ENCODE data around the gene CAPN11.

Gene CAPN11

DNA sequence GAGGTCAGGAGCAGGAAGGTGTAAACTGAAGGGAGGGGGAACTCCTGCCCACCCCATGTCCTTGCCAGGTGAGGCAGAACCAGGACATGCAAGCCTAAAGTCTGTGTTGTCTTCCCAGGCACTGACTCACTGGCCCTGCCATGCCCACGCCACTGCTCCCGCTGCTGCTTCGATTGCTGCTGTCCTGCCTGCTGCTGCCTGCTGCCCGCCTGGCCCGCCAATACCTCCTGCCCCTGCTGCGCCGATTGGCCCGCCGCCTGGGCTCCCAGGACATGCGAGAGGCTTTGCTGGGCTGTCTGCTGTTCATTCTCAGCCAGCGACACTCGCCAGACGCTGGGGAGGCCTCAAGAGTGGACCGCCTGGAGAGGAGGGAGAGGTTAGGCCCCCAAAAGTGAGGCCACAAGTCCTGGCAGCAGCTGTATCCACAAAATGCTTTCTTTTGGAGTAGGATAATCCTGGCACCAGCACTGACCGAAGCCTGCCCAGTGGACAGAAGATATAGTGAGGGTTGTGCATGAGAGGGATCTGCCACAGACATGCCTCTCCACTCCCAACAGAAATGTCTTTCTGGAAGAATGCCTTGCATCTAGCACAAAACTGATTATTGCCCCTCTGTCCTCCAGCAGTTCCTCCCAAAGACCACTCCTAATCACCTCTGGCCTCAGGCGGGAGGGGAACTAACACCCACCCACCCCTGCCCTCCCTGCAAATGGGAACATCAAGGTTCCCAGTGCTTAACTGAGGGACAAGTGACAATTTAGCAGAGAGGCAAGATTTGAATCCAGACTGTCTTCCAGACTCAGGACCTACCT lies 58.9 kb downstream of the CAPN11 start:
- no peak for FAIRE-seq

DNA sequence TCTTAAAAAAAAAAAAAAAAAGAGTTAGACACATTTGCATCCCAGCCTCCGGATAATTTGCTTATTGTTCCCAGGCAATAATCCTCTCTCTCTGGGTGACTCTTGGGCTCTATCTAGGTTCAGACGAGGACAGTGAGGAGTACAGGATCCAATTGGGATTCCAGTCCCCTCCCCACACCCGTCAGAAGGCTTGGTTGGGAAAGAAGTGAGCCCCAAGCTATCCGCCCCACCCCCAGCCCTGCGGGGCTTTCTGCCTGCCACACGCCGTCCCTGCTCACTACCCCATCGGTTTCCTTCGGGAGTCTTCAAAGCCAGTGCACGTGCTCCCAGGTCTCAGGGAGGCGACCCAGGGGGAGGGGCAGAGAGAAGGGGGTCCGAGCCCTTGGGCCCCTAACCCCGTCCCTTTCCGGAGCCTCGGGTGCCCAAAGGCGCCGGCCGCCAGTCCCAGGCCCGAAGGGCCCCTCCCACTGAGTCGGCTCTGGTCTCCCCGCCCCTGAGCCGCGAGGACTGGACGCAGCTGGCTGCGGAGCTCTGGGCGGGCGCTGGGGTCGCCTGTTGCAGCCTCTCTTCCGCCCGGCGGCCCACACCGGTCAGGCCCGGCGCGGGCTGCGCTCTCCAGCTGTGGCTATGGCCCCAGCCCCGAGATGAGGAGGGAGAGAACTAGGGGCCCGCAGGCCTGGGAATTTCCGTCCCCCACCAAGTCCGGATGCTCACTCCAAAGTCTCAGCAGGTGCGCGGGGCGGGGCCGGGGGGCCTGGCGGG lies 60.6 kb downstream of the CAPN11 start:
- FAIRE-seq: no peak

DNA sequence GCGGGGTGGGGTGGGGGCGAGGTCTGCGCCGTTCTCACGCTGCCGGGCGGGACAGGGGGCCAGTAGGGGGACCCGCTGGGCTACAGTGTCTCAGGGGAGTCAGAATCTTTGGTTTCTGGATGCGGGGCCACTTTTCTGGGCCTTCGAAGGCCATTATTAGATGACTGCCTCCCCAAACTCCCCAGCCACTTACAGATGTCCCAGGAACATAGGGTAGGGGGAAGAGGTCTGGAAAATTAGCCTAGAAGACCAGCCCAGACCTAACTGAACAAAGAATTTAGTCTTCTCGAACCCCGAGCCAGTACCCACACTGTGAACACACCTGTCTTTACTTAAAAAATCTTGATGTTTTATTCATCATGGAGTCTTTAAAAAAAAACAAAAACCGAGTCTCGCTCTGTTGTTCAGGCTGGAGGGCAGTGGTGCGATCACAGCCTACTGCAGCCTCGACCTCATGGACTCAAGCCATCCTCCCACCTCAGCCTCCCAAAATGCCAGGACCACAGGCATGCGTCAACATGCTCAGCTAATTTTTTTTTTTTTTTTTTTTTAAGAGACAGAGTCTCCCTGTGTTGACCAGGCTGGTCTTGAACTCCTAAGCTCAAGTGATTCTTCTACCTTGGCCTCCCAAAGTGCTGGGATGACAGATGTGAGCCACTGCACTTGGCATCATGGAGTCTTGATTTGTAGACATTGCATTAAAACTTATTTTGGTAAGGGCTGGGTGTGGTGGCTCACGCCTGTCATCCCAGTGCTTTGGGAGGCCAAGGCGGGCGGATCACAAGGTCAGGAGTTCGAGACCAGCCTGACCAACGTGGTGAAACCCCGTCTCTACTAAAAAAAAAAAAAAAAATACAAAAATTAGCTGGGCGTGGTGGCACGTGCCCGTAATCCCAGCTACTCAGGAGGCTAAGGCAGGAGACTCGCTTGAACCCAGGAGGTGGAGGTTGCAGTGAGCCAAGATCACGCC lies 61.5 kb downstream of the CAPN11 start:
- no peak for FAIRE-seq

DNA sequence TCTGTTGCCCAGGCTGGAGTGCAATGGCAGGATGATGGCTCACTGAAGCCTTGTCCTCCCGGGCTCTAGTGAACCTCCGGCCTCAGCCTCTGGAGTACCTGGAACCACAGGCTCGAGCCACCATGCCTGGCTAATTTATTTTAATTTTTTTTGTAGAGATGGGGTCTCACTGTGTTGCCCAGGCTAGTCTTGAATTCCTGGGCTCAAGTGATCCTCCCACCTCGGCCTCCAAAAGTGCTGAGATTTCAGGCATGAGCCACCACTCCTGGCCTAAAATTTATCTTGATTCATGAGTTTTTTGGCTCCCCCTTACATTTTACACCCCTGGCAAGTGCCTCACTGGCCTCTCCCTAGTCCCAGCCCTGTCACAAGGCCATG lies 62.3 kb downstream of the CAPN11 start:
- no peak for FAIRE-seq

DNA sequence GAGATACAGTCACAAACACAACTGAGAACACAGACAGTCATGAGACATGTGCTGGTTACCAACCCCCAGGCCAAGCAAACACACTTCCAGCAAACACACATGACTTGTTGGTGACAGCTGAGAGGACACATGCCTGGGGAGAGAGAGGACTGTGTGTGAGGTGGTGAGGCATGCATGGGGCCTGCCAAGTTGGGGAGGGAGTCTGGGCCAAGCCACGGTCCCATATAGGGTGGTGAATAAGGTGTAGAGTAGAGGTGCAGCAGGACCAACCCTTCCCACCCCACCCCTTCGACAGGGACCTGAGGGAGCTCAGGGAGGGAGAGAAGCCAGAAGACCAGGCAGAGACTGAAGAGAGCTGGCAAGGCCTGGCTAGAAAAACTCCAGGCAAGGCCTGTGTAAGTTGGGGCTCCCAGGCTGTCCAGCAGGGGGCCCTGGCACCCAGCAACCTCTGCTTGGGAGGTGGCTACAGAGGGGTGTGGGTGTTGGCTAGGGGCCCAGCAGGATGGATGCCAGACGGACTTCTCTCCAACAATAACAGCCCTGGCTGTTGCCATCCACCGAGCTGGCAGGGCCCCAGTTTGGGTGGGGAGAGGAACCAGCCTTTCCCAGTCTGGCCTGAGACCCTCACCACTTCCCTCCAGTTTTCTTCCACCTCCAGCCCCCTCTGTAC lies 62.8 kb downstream of the CAPN11 start:
- FAIRE-seq: no peak

DNA sequence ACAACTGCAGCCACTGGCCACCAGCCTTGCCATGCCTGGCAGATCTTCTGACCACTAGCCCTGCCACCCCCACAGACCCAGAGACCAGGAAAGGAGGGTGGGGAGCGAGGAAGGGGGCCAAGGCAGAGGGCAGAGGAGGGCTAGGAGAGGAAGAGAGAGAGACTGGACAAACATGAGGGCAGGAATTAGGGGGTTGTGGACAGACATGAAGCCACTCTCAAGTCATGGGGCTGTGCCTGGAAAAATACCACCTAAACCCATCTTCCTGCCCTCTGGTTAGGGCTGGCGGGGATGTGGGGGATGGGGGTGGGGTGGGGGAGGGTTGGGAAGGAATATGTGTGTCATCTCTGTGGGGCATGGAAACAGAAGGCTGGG lies 63.3 kb downstream of the CAPN11 start:
- no peak for FAIRE-seq

DNA sequence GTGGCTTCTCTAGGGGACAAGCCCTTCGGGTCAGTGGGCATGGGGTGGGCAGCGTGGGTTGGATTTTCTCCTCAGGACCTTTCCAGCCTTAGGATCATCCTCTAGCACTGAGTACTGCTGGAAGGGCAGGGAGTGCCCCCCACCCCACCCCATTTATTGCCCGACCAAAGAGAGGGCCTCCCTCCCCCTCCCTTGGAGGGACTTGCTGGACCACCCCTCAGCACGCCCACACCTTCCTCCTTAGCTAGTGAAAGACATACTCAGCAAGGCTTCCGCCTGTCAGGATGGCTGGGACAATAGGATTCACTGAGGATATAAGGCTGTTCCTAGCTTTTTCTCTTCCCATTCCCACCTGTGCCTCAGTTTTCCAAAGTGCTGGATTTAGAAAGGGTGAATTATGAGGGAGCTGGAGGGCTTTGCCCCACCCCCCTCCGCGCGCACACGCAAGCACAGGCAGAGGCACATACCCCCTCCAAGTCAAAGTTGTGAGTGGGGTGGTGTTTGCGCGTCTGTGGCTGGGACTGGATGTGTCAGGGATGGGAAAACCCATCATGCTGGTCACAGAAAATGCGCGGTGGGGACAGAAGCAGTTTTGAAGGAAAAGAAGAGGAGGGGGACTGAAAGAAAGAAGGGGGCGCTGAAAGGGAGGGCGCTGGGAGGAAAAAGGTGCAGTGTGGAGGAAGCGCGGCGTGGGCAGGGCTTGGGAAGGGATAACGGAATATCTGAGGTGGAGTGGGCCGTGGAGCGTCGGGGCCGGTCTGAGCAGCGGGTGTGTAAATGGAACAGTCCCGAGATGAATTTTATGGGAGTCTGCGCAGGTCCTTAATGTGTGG lies 64.1 kb downstream of the CAPN11 start:
- no peak for FAIRE-seq

DNA sequence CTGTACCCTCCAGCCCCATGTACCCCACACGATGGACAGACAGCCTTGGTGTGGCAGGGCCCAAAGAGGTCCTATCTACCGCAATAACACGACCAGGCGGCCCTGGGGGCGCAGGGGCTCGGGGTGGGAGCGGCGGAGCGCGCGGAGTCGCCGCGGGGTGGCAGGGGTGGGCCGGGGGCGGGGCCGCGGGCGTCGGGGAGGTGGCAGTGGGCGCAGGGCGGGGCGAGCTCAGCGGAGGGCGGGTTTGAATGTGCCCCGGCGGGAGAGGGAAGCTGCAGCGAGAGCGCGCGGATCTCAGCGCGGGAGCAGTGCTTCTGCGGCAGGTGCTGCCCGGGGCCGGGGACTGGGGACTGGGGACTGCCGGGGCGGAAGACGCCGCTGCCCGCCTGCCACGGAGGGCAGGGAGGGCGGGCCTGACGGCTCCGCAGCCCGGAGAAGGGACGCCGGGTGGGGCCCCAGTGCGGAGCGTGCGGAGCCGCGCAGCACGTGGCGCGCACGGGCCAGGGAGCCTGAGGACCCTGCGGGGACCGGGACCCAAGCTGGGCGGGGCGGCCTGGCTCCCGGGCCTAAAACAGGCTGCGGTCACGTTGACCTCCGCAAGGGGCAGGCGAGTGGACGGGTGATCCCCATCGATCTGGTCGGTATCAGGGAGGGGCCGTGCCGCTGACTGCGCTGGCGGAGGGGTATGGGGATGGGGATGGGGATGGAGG lies 64.9 kb downstream of the CAPN11 start, which contains the start of gene SLC29A1:
SLC29A1 (plus strand) TSS at position 277 of the 710 bp plus-strand sequence. CDS start 3,719 bp downstream, outside the sequence.
- FAIRE-seq: no peak

DNA sequence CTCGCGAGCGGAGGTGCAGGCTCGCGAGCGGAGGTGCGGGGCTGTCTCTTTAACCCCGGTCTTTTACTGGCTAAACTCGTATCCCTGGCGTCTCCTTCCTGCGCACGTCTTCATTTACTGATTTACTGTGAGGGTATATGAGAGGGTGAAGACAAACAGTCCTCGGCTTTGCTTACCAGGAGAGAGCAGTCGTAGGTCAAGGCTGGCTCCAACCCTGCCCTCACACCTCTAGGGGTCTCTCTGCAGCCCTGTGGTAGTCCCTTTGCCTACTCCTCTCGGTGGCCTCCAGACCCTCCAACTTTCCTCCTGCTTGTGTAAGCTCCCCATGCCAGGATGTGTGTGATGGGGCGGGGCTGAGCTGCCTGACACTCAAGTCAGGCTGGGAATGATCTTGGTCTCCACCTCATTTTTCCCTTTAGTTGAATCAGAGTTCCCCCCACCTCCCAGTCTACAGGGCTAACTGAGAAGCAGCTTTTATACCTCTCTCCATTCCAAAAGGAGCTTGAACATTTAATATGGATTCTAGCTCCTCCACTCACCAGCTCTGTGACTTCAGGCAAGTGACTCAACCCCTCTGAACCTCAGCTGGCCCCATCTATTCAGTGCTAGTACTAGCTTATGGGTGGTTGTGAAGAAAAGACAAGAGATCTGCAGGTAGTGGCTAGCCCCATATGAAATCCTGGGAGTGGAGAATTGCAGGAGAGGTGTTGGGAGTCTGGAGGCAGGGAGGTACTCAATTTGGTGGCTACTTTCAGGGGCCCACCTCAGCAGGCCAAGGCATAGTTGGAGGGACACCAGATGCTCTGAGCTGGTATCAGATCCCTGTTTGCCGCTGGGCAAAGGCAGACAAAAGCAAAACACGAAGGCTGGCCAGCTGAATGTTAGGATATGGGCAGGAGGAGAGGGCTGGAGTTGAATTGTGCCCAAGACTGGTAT lies 65.7 kb downstream of the CAPN11 start:
- FAIRE-seq: no peak

DNA sequence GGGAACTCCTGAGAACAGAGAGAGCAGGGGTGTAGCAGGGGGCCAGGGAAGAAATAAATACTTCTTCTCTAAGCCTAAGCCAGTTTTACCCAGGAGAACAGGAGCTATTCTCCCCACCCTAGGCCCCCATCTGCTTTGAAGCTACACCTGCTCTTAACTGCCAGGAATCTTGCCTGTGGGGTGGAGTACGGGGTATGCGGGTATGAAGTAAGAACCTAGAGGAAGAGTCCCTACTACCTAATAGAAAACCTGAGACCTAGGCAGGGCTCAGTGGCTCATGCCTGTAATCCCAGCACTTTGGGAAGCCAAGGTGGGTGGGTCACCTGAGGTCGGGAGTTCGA lies 66.3 kb downstream of the CAPN11 start:
- FAIRE-seq: no peak

DNA sequence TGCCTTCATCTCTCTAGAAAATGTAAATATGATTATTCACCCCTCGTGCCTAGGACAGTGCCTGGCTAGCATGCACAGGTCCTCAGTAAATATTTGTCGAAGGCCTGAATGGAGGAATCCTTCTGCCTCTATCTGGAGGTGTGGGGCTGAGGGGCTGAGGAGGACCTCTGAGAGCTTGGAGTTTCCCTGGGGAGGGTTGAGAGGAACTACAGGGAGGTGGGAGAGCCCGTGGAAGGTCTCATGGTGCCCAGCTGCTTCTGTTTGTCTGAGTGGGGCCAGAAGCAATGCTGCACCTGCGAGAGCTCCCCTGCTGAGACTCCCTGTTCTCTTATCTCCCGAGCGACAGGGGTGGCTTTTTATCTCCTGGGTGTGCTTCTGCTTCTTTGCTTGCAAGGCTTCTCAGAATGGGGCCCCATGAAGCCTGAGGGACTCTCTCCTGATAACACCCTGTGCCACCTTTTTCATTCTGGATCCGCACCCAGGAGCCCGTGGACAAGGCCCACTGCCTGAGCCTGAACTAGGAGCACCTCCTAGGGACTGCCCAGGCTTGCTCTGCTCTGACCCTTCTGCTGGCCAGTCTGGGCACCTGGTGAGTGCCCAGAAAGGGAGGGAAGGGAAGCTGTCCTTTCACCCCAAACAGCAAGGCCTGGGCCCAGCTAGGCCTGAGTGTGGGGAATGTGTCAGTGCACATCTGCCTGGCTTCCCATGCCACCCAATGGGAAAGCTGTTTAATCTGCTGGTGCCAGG lies 67.1 kb downstream of the CAPN11 start:
- FAIRE-seq: no peak

DNA sequence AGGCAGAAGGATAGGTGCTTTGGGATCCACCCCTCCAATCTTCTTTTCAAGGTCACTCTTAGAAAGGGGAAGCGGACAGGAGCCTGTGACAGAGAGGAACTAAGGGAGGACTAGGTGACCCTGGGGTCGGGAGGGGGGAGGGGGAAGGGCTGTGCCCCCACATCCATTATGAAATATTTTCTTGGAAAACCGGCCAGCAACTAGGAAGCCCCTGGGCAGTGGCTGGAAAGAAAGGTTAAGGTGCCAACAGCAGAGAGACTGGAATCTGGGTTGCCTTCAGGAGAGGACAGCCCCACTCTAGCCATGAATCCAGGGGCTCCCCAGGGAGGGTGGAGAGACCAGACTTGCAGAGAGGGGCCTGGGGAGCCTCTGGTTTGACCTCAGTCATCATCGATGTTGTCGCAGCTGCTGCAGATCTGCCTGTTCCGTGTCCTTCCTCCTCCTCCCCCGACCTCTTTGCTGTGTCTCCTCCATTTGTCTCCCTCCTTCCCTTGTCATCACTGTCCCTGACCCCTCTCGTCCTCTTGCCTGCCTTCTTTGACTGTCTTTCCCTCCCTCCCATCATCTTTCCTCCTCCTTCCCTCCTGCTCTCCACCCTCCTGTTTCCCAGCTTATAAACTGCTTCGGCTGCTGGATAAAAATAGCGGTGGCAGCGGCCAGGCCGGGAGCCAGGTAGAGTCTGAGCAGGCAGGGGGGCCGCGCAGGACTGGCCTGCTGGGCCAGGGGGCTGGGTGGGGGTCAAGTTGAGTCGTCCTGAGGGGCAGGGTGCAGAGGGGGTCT lies 67.9 kb downstream of the CAPN11 start:
- FAIRE-seq: no peak

DNA sequence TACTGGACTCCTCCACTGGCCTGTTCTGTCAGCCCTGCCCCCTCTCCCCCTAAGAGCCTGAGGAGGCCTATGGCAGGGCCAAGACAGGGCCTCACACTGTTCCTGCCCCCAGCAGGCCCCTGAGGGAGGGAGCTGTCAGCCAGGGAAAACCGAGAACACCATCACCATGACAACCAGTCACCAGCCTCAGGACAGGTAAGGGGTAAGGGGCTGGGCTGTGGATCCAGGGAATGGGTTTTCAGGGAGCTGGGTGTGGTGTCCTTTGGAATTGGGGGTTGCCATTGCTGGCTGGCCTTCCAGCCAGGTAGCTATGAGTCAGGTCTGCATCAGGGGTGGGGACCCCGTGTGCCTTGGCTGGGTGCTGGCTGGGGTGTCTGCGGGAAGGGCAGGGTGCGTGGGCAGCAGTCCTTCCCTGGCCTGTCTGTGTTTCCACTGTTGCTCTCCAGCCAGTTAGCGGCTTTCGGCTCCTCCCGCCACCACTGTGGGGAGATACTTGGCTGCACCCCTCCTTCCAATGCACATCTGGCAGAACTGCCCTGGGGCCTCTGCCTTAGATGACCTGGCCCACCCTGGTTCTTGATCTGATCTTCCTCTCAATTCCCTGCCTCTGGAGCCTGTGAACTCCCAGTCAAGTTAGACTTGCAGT lies 68.7 kb downstream of the CAPN11 start:
- FAIRE-seq: no peak

DNA sequence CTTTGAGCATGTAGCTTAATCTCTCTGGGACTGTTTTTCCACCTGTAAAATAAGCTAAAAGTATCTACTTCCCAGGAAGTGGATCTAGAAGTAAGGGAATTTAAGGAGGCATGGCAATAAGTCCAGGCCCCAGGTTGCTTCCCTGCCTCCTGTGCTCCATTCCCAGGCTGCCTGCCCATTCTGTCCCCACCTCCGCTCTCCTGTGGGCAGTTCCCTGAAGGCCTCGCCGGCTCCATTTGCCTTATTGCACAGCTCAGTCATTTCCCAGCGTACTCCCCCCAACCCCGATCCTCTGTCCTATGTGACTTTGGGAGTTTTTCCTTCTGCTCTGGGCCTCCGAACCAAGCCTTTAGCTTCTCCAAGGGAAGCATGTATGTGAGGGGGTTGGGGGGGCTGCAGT lies 69.4 kb downstream of the CAPN11 start:
- no peak for FAIRE-seq

DNA sequence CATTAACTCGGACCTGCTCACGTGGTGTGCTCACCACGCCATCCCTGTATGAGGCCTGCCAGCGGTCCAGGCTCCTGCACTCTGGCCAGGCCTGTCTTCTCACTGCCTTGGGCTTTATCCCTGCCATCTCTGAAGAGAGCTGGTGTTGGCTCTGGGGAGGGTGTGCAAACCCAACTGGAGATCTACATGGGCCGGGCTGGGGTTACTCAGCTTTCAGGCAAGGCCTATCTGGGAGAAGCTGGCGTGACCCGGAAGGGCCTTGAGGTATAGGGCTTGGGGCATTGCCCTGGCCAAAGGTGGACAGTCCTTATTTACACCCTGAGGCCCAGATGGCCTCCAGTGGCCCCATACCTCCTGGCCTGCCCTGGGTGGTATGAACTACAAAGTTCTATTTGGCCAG lies 69.8 kb downstream of the CAPN11 start:
- FAIRE-seq: no peak

DNA sequence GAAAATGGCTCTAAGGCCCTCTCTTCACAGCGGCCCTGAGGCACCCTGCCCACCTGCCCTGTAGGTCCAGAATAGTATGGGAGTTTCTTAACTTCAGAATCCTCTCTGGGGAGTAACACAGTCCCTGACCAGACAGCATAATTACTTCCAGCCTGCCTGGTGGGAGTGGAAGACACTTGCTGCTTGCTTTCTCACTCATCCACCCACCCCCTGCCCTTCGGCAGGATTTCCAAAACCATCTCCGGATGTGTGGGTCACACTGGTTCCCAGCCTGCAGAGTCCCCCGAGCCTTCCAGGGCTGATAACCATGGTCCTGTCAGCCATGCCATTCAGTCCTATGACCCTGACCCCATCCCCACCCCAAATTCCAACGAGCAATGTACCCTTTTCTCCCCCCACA lies 70.2 kb downstream of the CAPN11 start:
- no peak for FAIRE-seq

DNA sequence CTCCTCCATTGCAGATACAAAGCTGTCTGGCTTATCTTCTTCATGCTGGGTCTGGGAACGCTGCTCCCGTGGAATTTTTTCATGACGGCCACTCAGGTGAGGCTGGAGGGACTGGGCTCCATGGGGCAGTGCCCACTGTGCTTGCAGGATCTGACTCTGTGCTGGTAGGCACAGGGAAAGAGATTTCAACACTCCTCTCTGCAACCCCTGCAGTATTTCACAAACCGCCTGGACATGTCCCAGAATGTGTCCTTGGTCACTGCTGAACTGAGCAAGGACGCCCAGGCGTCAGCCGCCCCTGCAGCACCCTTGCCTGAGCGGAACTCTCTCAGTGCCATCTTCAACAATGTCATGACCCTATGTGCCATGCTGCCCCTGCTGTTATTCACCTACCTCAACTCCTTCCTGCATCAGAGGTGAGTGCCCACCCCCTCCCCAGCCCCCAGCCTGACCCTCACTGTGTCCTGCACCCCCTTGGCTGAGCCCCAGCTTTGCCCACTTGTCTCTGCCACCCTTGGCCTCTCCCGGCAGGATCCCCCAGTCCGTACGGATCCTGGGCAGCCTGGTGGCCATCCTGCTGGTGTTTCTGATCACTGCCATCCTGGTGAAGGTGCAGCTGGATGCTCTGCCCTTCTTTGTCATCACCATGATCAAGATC lies 70.9 kb downstream of the CAPN11 start:
- no peak for FAIRE-seq

Data from colon (tissue), 2 donors.